Testis (tissue), 3 donors: ENCODE measurements around the gene DLG2. TPM values are rescaled to one million over a fixed set of nuclear protein-coding genes. Genes with fewer than 3 reads are reported as not detected.

Experiments used
- DNase-seq: peaks from one replicate; pipeline ENCODE4 v3.0.0-alpha.2; 2019
- H3K27ac ChIP-seq, 2 donors: fragments of 200-600 bp; sonication (generic); one replicate each; pipeline ENCODE4 v1.5.1; 2019
- H3K27me3 ChIP-seq: fragments of 200-600 bp; sonication (generic); one replicate; pipeline ENCODE4 v1.5.1; 2019
- H3K36me3 ChIP-seq: fragments of 200-600 bp; sonication (generic); one replicate; pipeline ENCODE4 v1.5.1; 2017; ENCODE audit warnings: low read depth; ENCODE audit errors: missing control alignments
- H3K4me1 ChIP-seq: fragments of 200-600 bp; sonication (generic); one replicate; pipeline ENCODE4 v1.5.1; 2019
- H3K4me3 ChIP-seq, 2 donors: fragments of 200-600 bp; sonication (generic); one replicate each; pipeline ENCODE4 v1.5.1; 2017 to 2019
- H3K9me3 ChIP-seq: fragments of 200-600 bp; sonication (generic); one replicate; pipeline ENCODE4 v1.5.1; 2017
- CTCF ChIP-seq, 3 experiments: fragments of 450-650 bp in 2 of 3; fragments of 200-600 bp in 1 of 3; sonication (generic) in 1 of 3; IDR thresholded peaks; one replicate each; pipeline ENCODE4 v1.5.1; 2016 to 2019; ENCODE audit warnings: antibody characterized with exemption in 3 of 3, mild to moderate bottlenecking in 2 of 3, moderate library complexity in 1 of 3
- POLR2A ChIP-seq: fragments of 450-650 bp; IDR thresholded peaks from one replicate; pipeline ENCODE4 v1.6.1; 2017; ENCODE audit warnings: antibody characterized with exemption, mild to moderate bottlenecking, moderate library complexity
- WGBS, 2 donors: methylation state at CpG; one replicate each; pipeline ENCODE4 v1.1.5; 2018; 5-methylcytosine and 5-hydroxymethylcytosine counted together
- intact Hi-C: fragments of 100-400 bp; cut with DNase I; formaldehyde crosslinking; loops from one replicate; pipeline ENCODE4 v1.15.1; 2023; ENCODE audit warnings: low total_unique reads
- polyA plus RNA-seq: library from polyadenylated mRNA; stranded (reverse); fragments of 350-450 nt; fragmentation: Illumina TruSeq; extraction: RNeasy Lipid Tissue Mini Kit (QIAGEN cat#74804); gene quantifications from one replicate; pipeline ENCODE4 v1.2.3, GENCODE V29; 2014; ENCODE audit warnings: low read depth, low replicate concordance; ENCODE audit not compliant: insufficient read depth
- total RNA-seq, 2 donors: library from RNA; depleted of rRNA; stranded (reverse); fragments of >200 nt; gene quantifications; one replicate each; pipeline ENCODE4 v1.2.3, GENCODE V29; 2016

The DLG2 gene
- total and polyA plus RNA-seq, 3 donors from 2014 or later, result 13.8 to 23.0 (median 14.1) TPM

- no peaks in the 10 kb centered on the region for H3K4me1 ChIP-seq
- 84 to 88% methylated on average over 4 of the region's 4 CpGs for WGBS, 2 donors
- intact Hi-C loops, result no loop called here
- TF ChIP-seq CTCF (IDR thresholded peaks at IDR 0.05) (no peak), POLR2A (no peak)
- no peaks in the 10 kb centered on the region for H3K9me3 ChIP-seq
- H3K27me3 ChIP-seq, result no peaks in the 10 kb centered on the region
- DNase-seq, result no peak
- no peak overlapping the region for H3K27ac ChIP-seq
- H3K4me3 ChIP-seq, result no peak overlapping the region
- no peaks in the 10 kb centered on the region for H3K36me3 ChIP-seq
Observed at GRCh38 chr11:85109141-85109540, 518.0 kb downstream of the DLG2 start.

- intact Hi-C loops, result no loop called here
- H3K27ac ChIP-seq, result no peak overlapping the region
- no peak for TF ChIP-seq CTCF (IDR thresholded peaks at IDR 0.05)
- TF ChIP-seq POLR2A, result no peak
- DNase-seq, result no peak
- no peaks in the 10 kb centered on the region for H3K27me3 ChIP-seq
- H3K9me3 ChIP-seq, result no peaks in the 10 kb centered on the region
- H3K4me1 ChIP-seq, result no peaks in the 10 kb centered on the region
- no peaks in the 10 kb centered on the region for H3K36me3 ChIP-seq
- H3K4me3 ChIP-seq, result no peak overlapping the region
Observed at GRCh38 chr11:85105868-85106267, 521.3 kb downstream of the DLG2 start.

GRCh38 chr11:85099522-85099921, 527.6 kb downstream of the DLG2 start:
- intact Hi-C loops, result no loop called here
- no peak for DNase-seq
- Histone ChIP-seq H3K36me3 (no peaks in the 10 kb centered on the region), H3K9me3 (no peaks in the 10 kb centered on the region), H3K27me3 (no peaks in the 10 kb centered on the region), H3K4me1 (no peaks in the 10 kb centered on the region), H3K4me3 (no peak overlapping the region), H3K27ac (no peak overlapping the region)
- TF ChIP-seq POLR2A, result no peak
- TF ChIP-seq CTCF (IDR thresholded peaks at IDR 0.05), result no peak
- WGBS, 2 donors, result 77 to 89% methylated on average over 3 of the region's 3 CpGs

GRCh38 chr11:85098996-85099395, 528.1 kb downstream of the DLG2 start:
- H3K27ac ChIP-seq, result no peak overlapping the region
- intact Hi-C loops, result no loop called here
- TF ChIP-seq CTCF (IDR thresholded peaks at IDR 0.05) (no peak), POLR2A (no peak)
- no peaks in the 10 kb centered on the region for H3K9me3 ChIP-seq
- no peak for DNase-seq
- H3K36me3 ChIP-seq, result no peaks in the 10 kb centered on the region
- H3K4me1 ChIP-seq, result no peaks in the 10 kb centered on the region
- no peak overlapping the region for H3K4me3 ChIP-seq
- H3K27me3 ChIP-seq, result no peaks in the 10 kb centered on the region
- 57 to 59% methylated on average over 4 of the region's 4 CpGs for whole genome bisulfite sequencing, 2 donors

- no peak for TF ChIP-seq CTCF (IDR thresholded peaks at IDR 0.05)
- TF ChIP-seq POLR2A, result no peak
- intact Hi-C loops, result no loop called here
- no peak for DNase-seq
- Histone ChIP-seq H3K4me1 (no peaks in the 10 kb centered on the region), H3K4me3 (no peak overlapping the region), H3K9me3 (no peaks in the 10 kb centered on the region), H3K36me3 (no peaks in the 10 kb centered on the region), H3K27ac (no peak overlapping the region), H3K27me3 (no peaks in the 10 kb centered on the region)
- WGBS, 2 donors, result 87 to 93% methylated on average over 6 of the region's 6 CpGs
Observed at GRCh38 chr11:85096939-85097338, 530.2 kb downstream of the DLG2 start.
